Stimulated activated CD8-positive, alpha-beta memory T cell treated with anti-CD3 and anti-CD28 coated beads, Interleukin-15, amount 100 ng/mL, for 48 hours (primary cell): Measurements from ENCODE around the gene KRTAP1-3.
"Not testable (repeated sequence)": the region's sequence is repeated elsewhere in the genome, so short reads cannot be mapped to it uniquely, and the experiment has no call there.

ENCODE experiments used
- DNase-seq, 2 donors: peaks; one replicate each; pipeline ENCODE4 v3.0.0-alpha.2; 2020; ENCODE audit warnings: low read depth in 2 of 2

The KRTAP1-3 gene

GRCh38 chr17:41010441-41010840 lies 24.2 kb downstream of the KRTAP1-3 start:
- no peak for DNase-seq

- DNase-seq, result no peak
Observed at GRCh38 chr17:41009936-41010335, 24.7 kb downstream of the KRTAP1-3 start.

DNA sequence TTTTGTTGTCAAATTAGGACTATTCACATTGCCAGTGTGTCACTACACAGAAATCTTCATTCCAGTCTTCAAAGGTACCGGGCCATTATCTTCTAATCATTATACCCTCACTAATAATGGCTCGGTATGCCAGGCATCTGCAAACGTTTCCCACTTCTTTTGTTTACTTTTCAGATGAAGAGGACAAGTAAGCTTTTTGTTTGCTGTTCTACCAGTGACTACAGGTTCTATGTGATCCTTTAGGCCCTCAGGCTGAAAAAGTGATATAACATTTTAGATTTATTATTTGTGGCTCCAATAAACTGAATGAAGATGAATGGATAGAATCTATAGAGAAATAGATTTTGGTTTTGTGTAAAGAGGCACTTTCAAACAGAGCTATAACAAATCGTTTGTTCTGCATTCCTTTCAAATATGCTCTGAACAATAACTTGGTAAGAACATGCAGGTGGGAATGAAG lies 25.3 kb downstream of the KRTAP1-3 start:
- DNase-seq, result no peak

DNA sequence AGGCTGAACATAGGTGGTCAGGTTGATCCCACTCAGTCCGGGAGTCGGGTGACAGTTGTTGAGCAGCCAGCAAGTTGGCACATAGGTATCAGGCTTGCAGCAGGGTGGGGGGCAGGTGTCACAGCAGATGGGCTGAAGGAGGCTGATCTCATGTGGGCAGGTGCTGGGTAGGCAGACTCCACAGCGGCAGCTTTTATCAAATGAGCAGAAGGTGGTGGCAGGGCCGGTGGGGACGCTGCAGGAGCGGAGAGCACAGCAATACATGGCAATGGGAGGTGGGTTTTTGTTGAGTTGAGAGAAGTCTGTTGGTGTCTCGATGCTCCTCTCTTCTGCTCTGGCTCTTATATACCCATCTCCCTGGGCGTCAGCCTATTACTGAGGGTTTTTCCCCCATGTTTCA lies 25.9 kb downstream of the KRTAP1-3 start, which contains the start of gene KRTAP3-1:
KRTAP3-1 (minus strand) TSS at position 318 of the 400 bp plus-strand sequence; CDS start at position 264, 54 bp downstream.
- no peak for DNase-seq

GRCh38 chr17:41004397-41004796 lies 30.3 kb downstream of the KRTAP1-3 start:
- no peak for DNase-seq

GRCh38 chr17:41003926-41004325 lies 30.7 kb downstream of the KRTAP1-3 start:
- no peak for DNase-seq

DNA sequence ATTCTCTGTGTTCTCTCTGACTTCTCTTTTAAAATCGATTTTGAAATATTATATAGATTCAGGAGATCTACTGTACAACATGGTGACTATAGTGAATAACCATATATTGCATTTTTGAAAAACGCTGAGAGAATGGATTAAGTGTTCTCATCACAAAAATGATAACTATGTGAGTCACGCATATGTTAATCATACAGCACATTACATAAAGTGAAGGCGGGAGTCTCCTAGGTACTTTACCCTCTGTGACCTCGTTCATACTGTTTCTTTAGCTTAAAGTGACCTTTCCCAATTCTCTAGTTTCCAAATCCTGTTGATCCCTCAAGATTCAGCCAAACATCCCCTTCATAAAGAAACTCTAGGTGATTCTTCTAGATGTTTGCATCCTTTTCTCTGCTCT lies 31.9 kb downstream of the KRTAP1-3 start:
- DNase-seq, result no peak

GRCh38 chr17:41001795-41002194 lies 32.9 kb downstream of the KRTAP1-3 start:
- DNase-seq, result no peak

DNA sequence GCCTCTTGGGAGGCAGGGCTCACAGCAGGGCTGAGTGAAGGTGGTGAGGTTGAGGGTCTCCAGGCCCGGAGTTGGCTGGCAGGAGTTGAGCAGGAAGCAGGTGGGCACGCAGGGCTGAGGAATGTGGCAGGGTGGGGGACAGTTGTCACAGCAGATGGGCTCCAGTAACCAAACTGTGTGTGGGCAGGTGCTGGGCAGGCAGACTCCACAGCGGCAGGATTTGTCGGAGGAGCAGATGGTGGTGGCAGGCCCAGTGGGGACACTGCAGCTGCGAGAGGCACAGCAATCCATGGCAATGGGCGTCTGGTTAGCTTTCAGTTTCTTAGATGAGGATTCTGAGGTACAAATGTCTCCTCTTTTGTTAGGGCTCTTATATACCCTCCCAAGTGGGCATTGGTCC lies 35.1 kb downstream of the KRTAP1-3 start, which contains the start of gene KRTAP3-2:
KRTAP3-2 (minus strand) TSS at position 344 of the 400 bp plus-strand sequence; CDS start at position 291, 53 bp downstream.
- DNase-seq, result not testable (repeated sequence)

GRCh38 chr17:40997361-40997760 lies 37.3 kb downstream of the KRTAP1-3 start:
- DNase-seq, result no peak

- DNase-seq, result no peak
Observed at GRCh38 chr17:40996829-40997228, 37.8 kb downstream of the KRTAP1-3 start.

GRCh38 chr17:40995116-40995515 lies 39.6 kb downstream of the KRTAP1-3 start:
- DNase-seq, result no peak

GRCh38 chr17:40993839-40994238 lies 40.8 kb downstream of the KRTAP1-3 start, which contains the start of gene KRTAP3-3:
TSS of gene KRTAP3-3 (minus strand) at chr17:40994164. CDS start at chr17:40994097, 67 bp downstream.
- no peak for DNase-seq

DNA sequence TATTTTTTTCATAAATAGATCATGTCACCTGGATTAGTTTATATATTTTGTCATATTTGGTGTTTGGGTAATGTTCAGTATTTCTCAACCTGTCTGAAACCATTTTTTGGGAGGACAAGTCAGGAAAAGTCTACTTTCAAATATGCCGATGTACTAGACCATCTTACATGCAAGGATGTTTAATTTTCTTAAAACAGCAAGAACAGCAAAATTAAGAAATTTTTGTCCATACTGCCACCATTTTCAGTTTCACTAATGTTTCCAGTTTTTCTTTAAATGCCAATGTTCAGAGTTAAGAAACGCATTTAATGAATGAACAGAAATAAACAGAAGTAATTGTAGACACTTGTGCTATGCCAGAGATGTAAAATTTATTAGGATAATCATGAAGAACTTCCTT lies 41.6 kb downstream of the KRTAP1-3 start:
- DNase-seq, result no peak

- no peak for DNase-seq
Observed at GRCh38 chr17:40992666-40993065, 42.0 kb downstream of the KRTAP1-3 start.

DNA sequence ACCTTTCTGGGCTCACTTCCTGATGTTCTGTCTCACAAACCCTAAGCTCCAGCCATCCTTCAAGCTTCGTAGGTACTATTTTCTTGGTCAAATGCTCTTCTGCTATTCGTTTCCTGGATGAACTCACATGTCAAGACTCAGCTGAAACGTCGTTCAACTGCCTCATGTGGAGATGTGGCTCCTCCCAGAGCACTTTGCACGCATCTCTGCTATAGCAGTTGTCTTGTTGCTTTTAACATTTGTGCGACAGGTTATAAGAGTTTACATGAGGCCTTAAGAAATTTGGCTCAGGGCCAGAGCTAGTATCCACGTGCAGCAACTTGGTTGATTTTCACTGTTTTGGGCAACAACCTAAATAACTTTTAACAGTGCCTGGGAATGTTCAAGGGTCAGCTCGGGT lies 47.8 kb downstream of the KRTAP1-3 start:
- DNase-seq, result no peak

DNA sequence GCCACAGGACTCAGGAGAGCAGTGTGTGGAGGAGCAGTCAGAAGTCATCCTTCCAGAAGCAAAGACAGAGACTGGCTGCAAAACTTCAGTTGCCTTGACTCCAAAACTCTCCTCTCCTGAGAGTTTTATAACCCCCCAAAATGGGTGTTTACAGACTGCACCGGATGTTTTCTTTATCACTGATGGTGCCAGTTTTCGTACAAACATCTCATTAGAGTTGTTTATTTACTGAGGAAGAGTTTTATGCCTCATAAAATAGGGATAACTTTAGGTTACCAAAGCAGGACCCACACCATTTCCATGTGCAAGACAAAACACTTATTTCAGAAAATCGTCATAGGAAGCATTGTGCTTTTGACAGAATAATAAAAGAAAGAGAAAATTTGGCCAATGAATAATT lies 50.4 kb downstream of the KRTAP1-3 start, which contains the start of gene KRT40:
KRT40 (minus strand) TSS at position 101 of the 400 bp plus-strand sequence; CDS start at position 48, 53 bp downstream.
- DNase-seq, result no peak
